HepG2 (cell line): ENCODE results near the gene KAT2A. TPM values are rescaled to one million over a fixed set of nuclear protein-coding genes. Genes with fewer than 3 reads are reported as not detected.

Experiments
- ATAC-seq: fragments of 200-7000 bp; cut with Tn5 transposase; 3 replicates; pipeline ENCODE4 v1.9.1; 2020; ENCODE audit warnings: mild to moderate bottlenecking, moderate library complexity
- BruUV-seq: library from RNA; stranded (reverse); fragments of 400-500 nt; replicated peaks from 2 replicates; lab custom pipeline; 2021; lab: Mats Ljungman, UMichigan
- CTCF ChIA-PET: fragments of 300-600 bp; formaldehyde crosslinking; extraction: SDS; loops from one replicate; lab custom pipeline; 2021; ENCODE audit warnings: low total read pairs, inconsistent platforms, low intra/inter-chr PET ratio; lab: Yijun Ruan, JAX
- POLR2A ChIA-PET: fragments of 350-600 bp; sonication (Branson Sonifier 250); formaldehyde crosslinking; loops from one replicate; lab custom pipeline; 2020; ENCODE audit warnings: antibody characterized with exemption, inconsistent platforms; lab: Yijun Ruan, JAX
- DNase-seq: peaks from one replicate; pipeline ENCODE4 v3.0.0-alpha.2; 2015; ENCODE audit warnings: low spot score
- FAIRE-seq: peaks from 3 replicates; lab custom pipeline; 2011; peaks lifted over from hg19 to GRCh38; lab: Jason Lieb, UNC
- H2AFZ ChIP-seq: one replicate; pipeline ENCODE4 v1.6.1; 2011; ENCODE audit warnings: low read length, inconsistent platforms
- H3K27ac ChIP-seq: fragments of 300-600 bp; 3 replicates; pipeline ENCODE4 v1.8.0; 2011; ENCODE audit warnings: mixed run types, mild to moderate bottlenecking, mixed read lengths, low read length, inconsistent platforms; ENCODE audit not compliant: insufficient read depth; ENCODE audit errors: extremely low read length
- H3K27me3 ChIP-seq, 2 experiments: fragments of 200-600 bp in 1 of 2; 2 replicates in 1 of 2; 3 replicates in 1 of 2; pipeline versions ENCODE4 v1.6.0 to v1.8.0; 2011; ENCODE audit warnings: low read length in 2 of 2, mild to moderate bottlenecking in 2 of 2, moderate library complexity in 2 of 2, inconsistent platforms in 1 of 2; ENCODE audit not compliant: insufficient read depth in 2 of 2, control insufficient read depth in 1 of 2
- H3K36me3 ChIP-seq, 2 experiments: fragments of 200-600 bp in 1 of 2; replicated peaks in 1 of 2; 2 replicates in 1 of 2; 3 replicates in 1 of 2; pipeline versions ENCODE4 v1.5.1 to v1.8.0; 2011; ENCODE audit warnings: low read length in 2 of 2, inconsistent platforms in 1 of 2; ENCODE audit not compliant: insufficient read depth in 2 of 2, control insufficient read depth in 1 of 2
- H3K4me1 ChIP-seq: 2 replicates; pipeline ENCODE4 v1.5.1; 2012; ENCODE audit warnings: low read length, inconsistent platforms; ENCODE audit not compliant: insufficient read depth
- H3K4me2 ChIP-seq: 2 replicates; pipeline ENCODE4 v1.6.0; 2011; ENCODE audit warnings: low read depth, low read length, inconsistent platforms
- H3K4me3 ChIP-seq, 3 experiments: fragments of 200-600 bp in 1 of 3; sonication (generic), shearing (Covaris generic) in 1 of 3; replicated peaks in 1 of 3; 2 replicates each; pipeline ENCODE4 v1.5.1; 2011 to 2016; ENCODE audit warnings: low read length in 3 of 3, inconsistent platforms in 2 of 3, low read depth in 2 of 3, mild to moderate bottlenecking in 2 of 3, control low read depth in 1 of 3, mixed read lengths in 1 of 3; ENCODE audit not compliant: insufficient read depth in 1 of 3
- H3K79me2 ChIP-seq: one replicate; pipeline ENCODE4 v1.6.1; 2011; ENCODE audit warnings: low read length, inconsistent platforms; ENCODE audit not compliant: insufficient read depth
- H3K9ac ChIP-seq: 2 replicates; pipeline ENCODE4 v1.6.0; 2011; ENCODE audit warnings: mild to moderate bottlenecking, low read depth, low read length, inconsistent platforms; ENCODE audit not compliant: insufficient read depth
- H3K9me3 ChIP-seq: 2 replicates; pipeline ENCODE4 v1.5.1; 2012; ENCODE audit warnings: mild to moderate bottlenecking, low read length
- H4K20me1 ChIP-seq: 2 replicates; pipeline ENCODE4 v1.6.0; 2011; ENCODE audit warnings: inconsistent platforms, mild to moderate bottlenecking, low read length, moderate library complexity; ENCODE audit not compliant: insufficient read depth
- KLF9 ChIP-seq: IDR thresholded peaks from 2 replicates; pipeline ENCODE4 v1.6.1; 2016; ENCODE audit warnings: low read depth
- PCBP1 ChIP-seq: fragments of 200-400 bp; formaldehyde crosslinking; IDR thresholded peaks from 2 replicates; pipeline ENCODE4 v1.6.1; 2017; ENCODE audit warnings: mild to moderate bottlenecking, low read depth, low read length, borderline replicate concordance
- ZBTB38 ChIP-seq: sonication (generic); formaldehyde crosslinking; IDR thresholded peaks from 2 replicates; pipeline ENCODE4 v1.5.1; 2020; ENCODE audit warnings: mild to moderate bottlenecking, missing genetic modification reagents
- ZFX ChIP-seq: sonication (generic); formaldehyde crosslinking; IDR thresholded peaks from 2 replicates; pipeline ENCODE4 v1.4.0; 2020; ENCODE audit warnings: mild to moderate bottlenecking, low read depth, missing genetic modification reagents, moderate library complexity
- WGBS: methylation state at CpG from one replicate; pipeline ENCODE4 v1.1.6; 2017; ENCODE audit warnings: low lambda C conversion rate; 5-methylcytosine and 5-hydroxymethylcytosine counted together
- in situ Hi-C: cut with HindIII; loops from 2 replicates; pipeline ENCODE4 v1.10.0; 2017; ENCODE audit warnings: low pct_unique_long_range_greater_than_20kb; ENCODE audit not compliant: extremely low pct_ligation_motif_present
- intact Hi-C: fragments of 100-400 bp; cut with micrococcal nuclease; formaldehyde crosslinking; loops from one replicate; pipeline ENCODE4 v1.10.0; 2022; ENCODE audit not compliant: unreplicated experiment
- polyA plus RNA-seq, 8 experiments: library from polyadenylated mRNA; depleted of rRNA in 3 of 8; stranded (reverse) in 7 of 8; unstranded in 1 of 8; fragments of >200 nt; fragmentation: Illumina TruSeq in 4 of 8; extraction: Trizol in 4 of 8; gene quantifications; 2 replicates each; pipeline versions ENCODE4 v1.2.1 to v1.2.3, GENCODE V29; 2011 to 2016; ENCODE audit warnings: low read depth in 4 of 8, missing spikeins in 1 of 8, mixed read lengths in 1 of 8; ENCODE audit not compliant: insufficient read depth in 1 of 8
- total RNA-seq, 5 experiments: library from RNA; depleted of rRNA; stranded (reverse); fragments of >200 nt; fragmentation: Illumina TruSeq; extraction: Trizol; gene quantifications; 2 replicates each; pipeline ENCODE4 v1.2.3, GENCODE V29; 2016; ENCODE audit warnings: low read depth in 1 of 5
- TF ChIP-seq, protein P1 (sequence below): sonication (generic); formaldehyde crosslinking; IDR thresholded peaks from 2 replicates; pipeline ENCODE4 v1.5.0; 2020; ENCODE audit warnings: mild to moderate bottlenecking, missing genetic modification reagents, borderline replicate concordance
- TF ChIP-seq, protein P2 (sequence below): sonication (generic); formaldehyde crosslinking; IDR thresholded peaks from 2 replicates; pipeline ENCODE4 v1.8.0; 2022; ENCODE audit warnings: low read depth, missing genetic modification reagents

Gene KAT2A
- total and polyA plus RNA-seq, 2 of the 13 experiments (the other 11 are each of a cell fraction or from before 2014, with no cell fraction given): 29.1 to 90.4 TPM

DNA sequence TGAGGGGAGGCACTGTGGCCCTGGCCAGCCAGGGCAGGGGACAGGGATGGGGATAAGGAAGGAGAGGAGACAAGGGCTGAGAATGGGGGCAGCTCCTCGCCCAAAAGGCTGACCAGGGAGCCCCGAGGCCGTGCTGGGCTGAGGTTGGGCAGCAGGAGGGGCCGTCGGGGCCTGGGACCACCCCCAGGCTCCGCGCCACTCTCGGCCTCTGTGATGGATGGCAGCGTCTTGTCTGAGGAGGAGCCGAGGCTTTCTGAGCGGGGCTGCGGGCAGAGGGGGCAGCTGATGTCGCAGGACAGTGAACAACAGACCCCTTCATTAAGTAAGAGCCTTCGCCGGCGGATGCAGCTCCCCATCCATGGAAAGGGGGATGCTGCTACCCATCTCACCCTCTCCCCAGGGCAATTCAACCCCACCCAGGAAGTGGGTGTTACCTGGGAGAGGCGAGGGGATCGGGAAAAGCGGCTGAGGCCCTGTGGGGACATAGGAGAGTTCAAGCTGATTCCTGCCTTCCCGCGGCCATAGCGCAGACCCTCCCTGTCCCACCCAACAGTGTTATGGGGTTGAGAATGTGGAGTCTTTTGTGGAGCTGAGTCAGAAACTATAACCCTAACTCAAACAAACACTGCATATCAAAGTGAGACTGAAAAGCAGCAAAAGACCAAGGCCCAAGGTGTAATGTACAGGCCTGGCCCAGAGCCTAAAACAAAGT lies 42.7 kb upstream of the KAT2A start:
- Histone ChIP-seq H3K27ac (no peak overlapping the region), H3K9me3 (no peaks in the 10 kb centered on the region), H3K36me3 (no peaks in the 10 kb centered on the region), H3K9ac (no peak overlapping the region), H3K79me2 (no peaks in the 10 kb centered on the region), H3K4me2 (peak overlapping the region; percentile 41), H3K27me3 (peaks cover 2 to 9% of the 10 kb centered on the region in 2 experiments; a peak in 2 of 5 replicates), H3K4me3 (peak overlapping the region in 1 of 3 experiments; percentile 41; a peak in 1 of 6 replicates), H2AFZ (no peak overlapping the region), H4K20me1 (no peaks in the 10 kb centered on the region), H3K4me1 (peaks cover 54% of the 10 kb centered on the region)
- WGBS: 32% methylated on average over 17 of the region's 22 CpGs
- peak; percentile 7; the same call in 2 of the 3 replicates for ATAC-seq
- intact Hi-C loops (no loop called here), in situ Hi-C loops (no loop called here)
- TF ChIP-seq, protein P1, sequence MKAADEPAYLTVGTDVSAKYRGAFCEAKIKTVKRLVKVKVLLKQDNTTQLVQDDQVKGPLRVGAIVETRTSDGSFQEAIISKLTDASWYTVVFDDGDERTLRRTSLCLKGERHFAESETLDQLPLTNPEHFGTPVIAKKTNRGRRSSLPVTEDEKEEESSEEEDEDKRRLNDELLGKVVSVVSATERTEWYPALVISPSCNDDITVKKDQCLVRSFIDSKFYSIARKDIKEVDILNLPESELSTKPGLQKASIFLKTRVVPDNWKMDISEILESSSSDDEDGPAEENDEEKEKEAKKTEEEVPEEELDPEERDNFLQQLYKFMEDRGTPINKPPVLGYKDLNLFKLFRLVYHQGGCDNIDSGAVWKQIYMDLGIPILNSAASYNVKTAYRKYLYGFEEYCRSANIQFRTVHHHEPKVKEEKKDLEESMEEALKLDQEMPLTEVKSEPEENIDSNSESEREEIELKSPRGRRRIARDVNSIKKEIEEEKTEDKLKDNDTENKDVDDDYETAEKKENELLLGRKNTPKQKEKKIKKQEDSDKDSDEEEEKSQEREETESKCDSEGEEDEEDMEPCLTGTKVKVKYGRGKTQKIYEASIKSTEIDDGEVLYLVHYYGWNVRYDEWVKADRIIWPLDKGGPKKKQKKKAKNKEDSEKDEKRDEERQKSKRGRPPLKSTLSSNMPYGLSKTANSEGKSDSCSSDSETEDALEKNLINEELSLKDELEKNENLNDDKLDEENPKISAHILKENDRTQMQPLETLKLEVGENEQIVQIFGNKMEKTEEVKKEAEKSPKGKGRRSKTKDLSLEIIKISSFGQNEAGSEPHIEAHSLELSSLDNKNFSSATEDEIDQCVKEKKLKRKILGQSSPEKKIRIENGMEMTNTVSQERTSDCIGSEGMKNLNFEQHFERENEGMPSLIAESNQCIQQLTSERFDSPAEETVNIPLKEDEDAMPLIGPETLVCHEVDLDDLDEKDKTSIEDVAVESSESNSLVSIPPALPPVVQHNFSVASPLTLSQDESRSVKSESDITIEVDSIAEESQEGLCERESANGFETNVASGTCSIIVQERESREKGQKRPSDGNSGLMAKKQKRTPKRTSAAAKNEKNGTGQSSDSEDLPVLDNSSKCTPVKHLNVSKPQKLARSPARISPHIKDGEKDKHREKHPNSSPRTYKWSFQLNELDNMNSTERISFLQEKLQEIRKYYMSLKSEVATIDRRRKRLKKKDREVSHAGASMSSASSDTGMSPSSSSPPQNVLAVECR: 0 out of 2 replicates have a peak, but pooled peaks have one; percentile 9
- TF ChIP-seq ZFX (CRISPR knock-in tag): 0 out of 2 replicates have a peak, but pooled peaks have one; percentile 17
- TF ChIP-seq KLF9 (CRISPR knock-in tag): no peak
- TF ChIP-seq, protein P2, sequence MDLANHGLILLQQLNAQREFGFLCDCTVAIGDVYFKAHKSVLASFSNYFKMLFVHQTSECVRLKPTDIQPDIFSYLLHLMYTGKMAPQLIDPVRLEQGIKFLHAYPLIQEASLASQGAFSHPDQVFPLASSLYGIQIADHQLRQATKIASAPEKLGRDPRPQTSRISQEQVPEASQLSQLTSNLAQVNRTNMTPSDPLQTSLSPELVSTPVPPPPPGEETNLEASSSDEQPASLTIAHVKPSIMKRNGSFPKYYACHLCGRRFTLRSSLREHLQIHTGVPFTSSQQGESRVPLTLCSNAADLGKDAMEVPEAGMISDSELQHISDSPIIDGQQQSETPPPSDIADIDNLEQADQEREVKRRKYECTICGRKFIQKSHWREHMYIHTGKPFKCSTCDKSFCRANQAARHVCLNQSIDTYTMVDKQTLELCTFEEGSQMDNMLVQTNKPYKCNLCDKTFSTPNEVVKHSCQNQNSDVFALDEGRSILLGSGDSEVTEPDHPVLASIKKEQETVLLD (CRISPR knock-in tag): no peak
- TF ChIP-seq ZBTB38 (CRISPR knock-in tag): no peak
- 0 out of 2 replicates have a peak, but pooled peaks have one; percentile 29 for TF ChIP-seq PCBP1
- DNase-seq: no peak
- CTCF ChIA-PET: no interaction called here
- POLR2A ChIA-PET: interaction anchor here (2.2 kb wide), 1 partner anchor 10 kb away, joined by 8 read pairs; no protein-coding TSS in a partner anchor
- BruUV-seq: no TSS peak
- no peak for FAIRE-seq
